Ammon's horn (tissue), 1 donor: Measurements from ENCODE around the gene LAMA2.
A peak's percentile ranks its signal among the peaks of the same experiment; 100 is the strongest.

Experiments used
- DNase-seq: peaks from one replicate; pipeline ENCODE4 v3.0.0-alpha.2; 2016; ENCODE audit warnings: low spot score

Gene LAMA2

GRCh38 chr6:129309154-129309553 is 426.2 kb downstream of the LAMA2 start:
- no peak for DNase-seq

GRCh38 chr6:129312880-129313279 is 429.9 kb downstream of the LAMA2 start:
- DNase-seq: no peak

- DNase-seq: peak; percentile 43
Observed at GRCh38 chr6:129314575-129314974, 431.6 kb downstream of the LAMA2 start.

GRCh38 chr6:129317931-129318820 is 435.2 kb downstream of the LAMA2 start:
- no peak for DNase-seq

- DNase-seq: no peak
Observed at GRCh38 chr6:129320892-129321291, 438.0 kb downstream of the LAMA2 start.

- DNase-seq: no peak
Observed at GRCh38 chr6:129321303-129321702, 438.4 kb downstream of the LAMA2 start.

GRCh38 chr6:129324345-129324744 is 441.4 kb downstream of the LAMA2 start:
- DNase-seq: no peak

GRCh38 chr6:129329678-129330077 is 446.7 kb downstream of the LAMA2 start:
- no peak for DNase-seq

GRCh38 chr6:129331450-129332138 is 448.7 kb downstream of the LAMA2 start:
- no peak for DNase-seq

GRCh38 chr6:129335792-129336191 is 452.9 kb downstream of the LAMA2 start:
- no peak for DNase-seq

GRCh38 chr6:129338683-129339082 is 455.7 kb downstream of the LAMA2 start:
- DNase-seq: no peak

GRCh38 chr6:129340983-129341382 is 458.0 kb downstream of the LAMA2 start:
- DNase-seq: no peak

- DNase-seq: no peak
Observed at GRCh38 chr6:129342243-129342642, 459.3 kb downstream of the LAMA2 start.

- no peak for DNase-seq
Observed at GRCh38 chr6:129342796-129343195, 459.9 kb downstream of the LAMA2 start.

GRCh38 chr6:129344379-129344778 is 461.4 kb downstream of the LAMA2 start:
- DNase-seq: no peak

- no peak for DNase-seq
Observed at GRCh38 chr6:129345890-129346289, 463.0 kb downstream of the LAMA2 start.

GRCh38 chr6:129346964-129347363 is 464.0 kb downstream of the LAMA2 start:
- no peak for DNase-seq

- no peak for DNase-seq
Observed at GRCh38 chr6:129350278-129350677, 467.3 kb downstream of the LAMA2 start.

- DNase-seq: no peak
Observed at GRCh38 chr6:129351807-129352206, 468.9 kb downstream of the LAMA2 start.

GRCh38 chr6:129353067-129353466 is 470.1 kb downstream of the LAMA2 start:
- no peak for DNase-seq

- DNase-seq: no peak
Observed at GRCh38 chr6:129356129-129356528, 473.2 kb downstream of the LAMA2 start.

GRCh38 chr6:129359811-129360681 is 477.1 kb downstream of the LAMA2 start:
- DNase-seq: no peak

GRCh38 chr6:129360682-129360955 is 477.7 kb downstream of the LAMA2 start:
- peak; percentile 23 for DNase-seq
